ENCODE data around the gene WNT4. TPM values are rescaled to one million over a fixed set of nuclear protein-coding genes. Genes with fewer than 3 reads are reported as not detected.

Gene WNT4
- total and polyA plus RNA-seq, 2 of the 8 experiments (the other 6 are each of a cell fraction or from before 2014, with no cell fraction given): 1.3 to 6.6 TPM

- WGBS, 2 experiments (ENCODE audit: extremely low coverage in 1 of 2, insufficient coverage in 1 of 2, insufficient read length in 1 of 2, insufficient replicate concordance in 2 of 2, low coverage in 1 of 2, low lambda C conversion rate in 2 of 2, missing lambda C conversion rate in 1 of 2): 95% methylated on average over 6 of the region's 6 CpGs; no CpG with 5 or more reads in 1 of the 2 experiments
- peaks cover 2% of the 10 kb centered on the region in 2 experiments for H4K20me1 ChIP-seq (replicated peaks in 1 of 2; ENCODE audit: control insufficient read depth in 1 of 2, insufficient read depth in 2 of 2, low read length in 2 of 2)
- no peak overlapping the region for H3K4me3 ChIP-seq (ENCODE audit: extremely low read depth in 1 of 4, insufficient read depth in 2 of 4, low read depth in 3 of 4, low read length in 4 of 4)
- H3K27me3 ChIP-seq (replicated peaks in 1 of 4; ENCODE audit: control insufficient read depth in 3 of 4, extremely low read depth in 1 of 4, insufficient read depth in 3 of 4, low read length in 3 of 4): no peaks in the 10 kb centered on the region
- H3K56ac ChIP-seq (replicated peaks; ENCODE audit: insufficient read length, low read depth, low read length): no peak overlapping the region
- no peaks in the 10 kb centered on the region for H3K36me3 ChIP-seq (ENCODE audit: control insufficient read depth in 2 of 4, insufficient read depth in 4 of 4, low read length in 3 of 4)
- ChIA-PET POLR2A (ENCODE audit: partially characterized antibody) (no interaction called here), CTCF (ENCODE audit: partially characterized antibody) (interaction anchor here (0.7 to 8.1 kb wide), 5 partner anchors 11 to 312 kb away, joined by 3 to 46 read pairs (median 10); no protein-coding TSS in a partner anchor)
- no peak overlapping the region for H3K23ac ChIP-seq (ENCODE audit: insufficient read length)
- H3K9ac ChIP-seq (replicated peaks in 1 of 4; ENCODE audit: extremely low read depth in 1 of 4, low read depth in 3 of 4, low read length in 3 of 4): no peak overlapping the region
- H3K23me2 ChIP-seq (ENCODE audit: low read depth, low read length): no peaks in the 10 kb centered on the region
- no peak overlapping the region for H2BK5ac ChIP-seq (ENCODE audit: low read depth, low read length)
- H2BK12ac ChIP-seq (ENCODE audit: low read depth, low read length): no peak overlapping the region
- H2AK5ac ChIP-seq (ENCODE audit: low read depth, low read length): no peak overlapping the region
- H3K79me1 ChIP-seq (ENCODE audit: low read depth, low read length): peaks cover 5% of the 10 kb centered on the region; the same call in 1 of the 2 replicates
- H3K27ac ChIP-seq (ENCODE audit: low read depth, low read length): no peak overlapping the region
- no peak overlapping the region for H2BK20ac ChIP-seq (ENCODE audit: low read length)
- no peak overlapping the region for H3K18ac ChIP-seq (ENCODE audit: extremely low read depth, low read length)
- no peak overlapping the region for H4K5ac ChIP-seq (ENCODE audit: insufficient read length, low read depth, low read length)
- no peak overlapping the region for H3K14ac ChIP-seq (ENCODE audit: insufficient read length)
- H3K4me2 ChIP-seq (ENCODE audit: insufficient read depth in 1 of 2, low read depth in 2 of 2, low read length in 2 of 2): no peak overlapping the region
- H2AFZ ChIP-seq (ENCODE audit: low read length): no peak overlapping the region
- FAIRE-seq: no peak
- DNase-seq (ENCODE audit: low read depth in 1 of 2, low spot score in 2 of 2): no peak
- no peaks in the 10 kb centered on the region for H3K9me3 ChIP-seq (ENCODE audit: insufficient read depth in 2 of 2, low read depth in 1 of 2, low read length in 1 of 2)
- H4K91ac ChIP-seq (replicated peaks; ENCODE audit: insufficient read length, low read length): no peak overlapping the region
- no peak overlapping the region for H2BK120ac ChIP-seq (replicated peaks; ENCODE audit: low read depth, low read length)
- no peak overlapping the region for H3K4ac ChIP-seq (replicated peaks; ENCODE audit: insufficient read length, low read depth, low read length)
- H3K4me1 ChIP-seq (replicated peaks in 1 of 4; ENCODE audit: control insufficient read depth in 3 of 4, insufficient read depth in 4 of 4, low read length in 3 of 4): no peaks in the 10 kb centered on the region; a peak in 1 of 7 replicates
- H3K79me2 ChIP-seq (ENCODE audit: control insufficient read depth in 1 of 2, insufficient read depth in 2 of 2, low read length in 2 of 2): peaks cover 5 to 19% of the 10 kb centered on the region in 2 experiments; a peak in 3 of 4 replicates
- no peak overlapping the region for H4K8ac ChIP-seq (ENCODE audit: extremely low read depth, insufficient read depth, low read length)
- no peak overlapping the region for H2BK15ac ChIP-seq (ENCODE audit: low read length)
- TF ChIP-seq SIN3A (conservative IDR thresholded peaks at IDR 0.05 in 1 of 2, IDR thresholded peaks at IDR 0.05 in 1 of 2; ENCODE audit: low read depth in 1 of 2, low read length in 2 of 2) (no peak), SP1 (IDR thresholded peaks at IDR 0.05; ENCODE audit: low read depth, low read length) (no peak), KDM4A (IDR thresholded peaks at IDR 0.05; ENCODE audit: low read depth, low read length, severe bottlenecking) (no peak), KDM1A (IDR thresholded peaks at IDR 0.05; ENCODE audit: borderline replicate concordance, low read length) (no peak), USF2 (IDR thresholded peaks at IDR 0.05; ENCODE audit: low read length) (no peak), POLR2A (IDR thresholded peaks at IDR 0.05; ENCODE audit: control extremely low read depth in 1 of 2, low read depth in 2 of 2, low read length in 2 of 2) (no peak), POU5F1 (IDR thresholded peaks at IDR 0.05; ENCODE audit: low read depth, low read length) (no peak), MAX (IDR thresholded peaks at IDR 0.05) (no peak), CREB1 (IDR thresholded peaks at IDR 0.05) (no peak), CBX5 (IDR thresholded peaks at IDR 0.05; ENCODE audit: low read depth, low read length) (no peak), BACH1 (IDR thresholded peaks at IDR 0.05; ENCODE audit: low read length) (no peak), MAFK (IDR thresholded peaks at IDR 0.05; ENCODE audit: low read depth, low read length) (no peak), GTF2F1 (IDR thresholded peaks at IDR 0.05; ENCODE audit: borderline replicate concordance, low read depth, low read length) (no peak), SP2 (IDR thresholded peaks at IDR 0.05; ENCODE audit: low read length) (no peak)
Measured at GRCh38 chr1:22104094-22104493, 38.8 kb downstream of the WNT4 start.
